A549 (cell line): ENCODE data around the gene HTT-AS. TPM values are rescaled to one million over a fixed set of nuclear protein-coding genes. Genes with fewer than 3 reads are reported as not detected.

Experiments
- ATAC-seq, 2 experiments: fragments of 200-7000 bp in 1 of 2; fragments of >200 bp in 1 of 2; cut with Nextera tagmentation in 1 of 2; cut with Tn5 transposase in 1 of 2; 3 replicates each; pipeline versions ENCODE4 v1.8.0 to v1.9.1; 2018 to 2020; ENCODE audit warnings: mild to moderate bottlenecking in 1 of 2, moderate library complexity in 1 of 2
- CTCF ChIA-PET: fragments of 300-600 bp; sonication (Branson Sonifier 250); formaldehyde crosslinking; extraction: SDS; loops from one replicate; lab custom pipeline; 2021; ENCODE audit warnings: antibody characterized with exemption, inconsistent platforms; lab: Yijun Ruan, JAX
- POLR2A ChIA-PET: fragments of 350-600 bp; formaldehyde crosslinking; extraction: SDS; loops from one replicate; lab custom pipeline; 2021; ENCODE audit warnings: antibody characterized with exemption, inconsistent platforms; lab: Yijun Ruan, JAX
- DNase-seq, 2 experiments: peaks; one replicate each; pipeline versions ENCODE4 v3.0.0 to v3.0.0-alpha.2; 2011 to 2016; ENCODE audit warnings: low read depth in 1 of 2, low spot score in 1 of 2
- FAIRE-seq: peaks from 2 replicates; lab custom pipeline; 2011; peaks lifted over from hg19 to GRCh38; lab: Jason Lieb, UNC
- H3K27ac ChIP-seq, 2 experiments: fragments of >200 bp; sonication (Bioruptor Twin); formaldehyde crosslinking; 3 replicates each; pipeline ENCODE4 v1.5.1; 2016 to 2017
- H3K4me1 ChIP-seq: fragments of >200 bp; sonication (Bioruptor Twin); formaldehyde crosslinking; 3 replicates; pipeline ENCODE4 v1.6.1; 2016
- H3K4me2 ChIP-seq: fragments of >200 bp; sonication (Bioruptor Twin); formaldehyde crosslinking; 3 replicates; pipeline ENCODE4 v1.6.1; 2016
- H3K4me3 ChIP-seq: fragments of >200 bp; sonication (Bioruptor Twin); formaldehyde crosslinking; 3 replicates; pipeline ENCODE4 v1.5.1; 2016
- H3K9me3 ChIP-seq: fragments of >200 bp; sonication (Bioruptor Twin); formaldehyde crosslinking; 3 replicates; pipeline ENCODE4 v1.6.1; 2016
- ATOH8 ChIP-seq: fragments of 250-450 bp; sonication (Bioruptor Pico); IDR thresholded peaks from 2 replicates; pipeline ENCODE4 v1.5.0; 2020; ENCODE audit warnings: low read depth, mild to moderate bottlenecking, moderate library complexity
- CBX8 ChIP-seq: fragments of 200-600 bp; sonication (generic); IDR thresholded peaks from 2 replicates; pipeline ENCODE4 v1.6.1; 2016
- CEBPB ChIP-seq, 2 experiments: fragments of >200 bp in 1 of 2; sonication (Bioruptor Twin) in 1 of 2; formaldehyde crosslinking in 1 of 2; IDR thresholded peaks; 2 replicates each; pipeline ENCODE4 v1.6.1; 2012 to 2016
- E2F6 ChIP-seq: IDR thresholded peaks from 2 replicates; pipeline ENCODE4 v1.6.1; 2012; ENCODE audit warnings: low read depth, borderline replicate concordance
- FOSL2 ChIP-seq, 2 experiments: fragments of 450-650 bp in 1 of 2; fragments of >200 bp in 1 of 2; sonication (Bioruptor Twin) in 1 of 2; formaldehyde crosslinking; IDR thresholded peaks; 2 replicates each; pipeline versions ENCODE4 v1.5.0 to v1.6.1; 2016 to 2020; ENCODE audit warnings: mild to moderate bottlenecking in 1 of 2, moderate library complexity in 1 of 2
- JUNB ChIP-seq: fragments of >200 bp; sonication (Bioruptor Twin); formaldehyde crosslinking; IDR thresholded peaks from 2 replicates; pipeline ENCODE4 v1.6.1; 2016
- KDM5A ChIP-seq: fragments of 200-600 bp; sonication (generic); IDR thresholded peaks from 2 replicates; pipeline ENCODE4 v1.6.1; 2016; ENCODE audit warnings: antibody characterized with exemption, mild to moderate bottlenecking
- MAZ ChIP-seq: fragments of 150-350 bp; IDR thresholded peaks from 2 replicates; pipeline ENCODE4 v1.6.1; 2014; ENCODE audit warnings: antibody characterized with exemption, low read depth, low read length, borderline replicate concordance
- NFE2L2 ChIP-seq: fragments of 150-350 bp; conservative IDR thresholded peaks from 2 replicates; pipeline ENCODE4 v1.6.1; 2014; ENCODE audit warnings: low read length
- PBX3 ChIP-seq: IDR thresholded peaks from 2 replicates; pipeline ENCODE4 v1.6.1; 2012
- PHF8 ChIP-seq: fragments of 200-600 bp; sonication (generic); IDR thresholded peaks from 2 replicates; pipeline ENCODE4 v1.6.1; 2016; ENCODE audit warnings: low read depth, mild to moderate bottlenecking, antibody characterized with exemption, moderate library complexity, borderline replicate concordance
- POLR2A ChIP-seq: IDR thresholded peaks from 2 replicates; pipeline ENCODE4 v1.6.1; 2012; ENCODE audit warnings: mild to moderate bottlenecking, low read length
- RARB ChIP-seq: fragments of 250-450 bp; sonication (Bioruptor Pico); IDR thresholded peaks from 2 replicates; pipeline ENCODE4 v1.8.0; 2021; ENCODE audit warnings: mild to moderate bottlenecking, moderate library complexity
- REST ChIP-seq: fragments of 200-600 bp; sonication (generic); IDR thresholded peaks from 2 replicates; pipeline ENCODE4 v1.6.1; 2016; ENCODE audit warnings: antibody characterized with exemption, mild to moderate bottlenecking, moderate library complexity
- RNF2 ChIP-seq: fragments of 200-600 bp; sonication (generic); IDR thresholded peaks from 2 replicates; pipeline ENCODE4 v1.6.1; 2016; ENCODE audit warnings: low read depth, mild to moderate bottlenecking, antibody characterized with exemption, moderate library complexity, borderline replicate concordance
- SREBF2 ChIP-seq: fragments of 450-650 bp; IDR thresholded peaks from 2 replicates; pipeline ENCODE4 v1.6.1; 2014; ENCODE audit warnings: mild to moderate bottlenecking, moderate library complexity
- ZNF302 ChIP-seq: fragments of 250-450 bp; sonication (Bioruptor Pico); IDR thresholded peaks from 2 replicates; pipeline ENCODE4 v1.9.0; 2021; ENCODE audit warnings: inconsistent platforms, mild to moderate bottlenecking, moderate library complexity
- WGBS: methylation state at CpG from one replicate; pipeline ENCODE4 v1.1.6; 2017; ENCODE audit errors: missing lambda C conversion rate; 5-methylcytosine and 5-hydroxymethylcytosine counted together
- polyA plus RNA-seq, 4 experiments: library from polyadenylated mRNA; depleted of rRNA in 3 of 4; stranded (reverse); fragments of >200 nt; fragmentation: RNase III in 1 of 4; extraction: RNeasy Plus Mini Kit Qiagen cat#74134 plus additional on column Dnase treatment in 1 of 4; gene quantifications; 2 replicates in 3 of 4; 3 replicates in 1 of 4; pipeline ENCODE4 v1.2.3, GENCODE V29; 2011 to 2017

The HTT-AS gene
- polyA plus RNA-seq, 2 of the 4 experiments (the other 2 are of a cell fraction): not detected

GRCh38 chr4:3073158-3074077 lies 920 bp downstream of the HTT-AS start:
- Histone ChIP-seq H3K4me2 (peak overlapping the region; percentile 100), H3K4me3 (peak overlapping the region; percentile 83), H3K27ac (peak overlapping the region; percentile 91 to 94), H3K4me1 (peaks cover 14% of the 10 kb centered on the region; the same call in 2 of the 3 replicates)
- WGBS: 50% methylated on average over 2 of the region's 54 CpGs
- FAIRE-seq: no peak
- ChIA-PET CTCF (no interaction called here), POLR2A (no interaction called here)
- peak; percentile 67; the same call in 1 of the 2 replicates for TF ChIP-seq PHF8
- peak; percentile 57 for TF ChIP-seq POLR2A
- TF ChIP-seq JUNB: no peak
- TF ChIP-seq, all 56 proteins: peak for 2
- ATAC-seq (peak; percentile 63 to 86), DNase-seq (no peak)
- H3K9me3 ChIP-seq: no peaks in the 10 kb centered on the region

- no peak for ATAC-seq
- ChIA-PET CTCF (no interaction called here), POLR2A (no interaction called here)
- no peak for DNase-seq
- no peak for TF ChIP-seq CBX8
- TF ChIP-seq RNF2: no peak
- no peak for TF ChIP-seq SREBF2
- TF ChIP-seq E2F6: no peak
- TF ChIP-seq CEBPB (IDR thresholded peaks at IDR 0.05): no peak
- no peak for TF ChIP-seq PHF8
- no peak for TF ChIP-seq MAZ
- no peak for TF ChIP-seq RARB
- no peak for TF ChIP-seq PBX3
- TF ChIP-seq FOSL2 (IDR thresholded peaks at IDR 0.05): no peak
- no peak for TF ChIP-seq FOSL2 (CRISPR knock-in tag; IDR thresholded peaks at IDR 0.05)
- no peak for TF ChIP-seq NFE2L2
- no peak for TF ChIP-seq KDM5A
- TF ChIP-seq ZNF302 (CRISPR knock-in tag): no peak
- no peak for TF ChIP-seq REST
- no peak for TF ChIP-seq ATOH8 (CRISPR knock-in tag)
- Histone ChIP-seq H3K4me3 (no peak overlapping the region), H3K27ac (no peak overlapping the region), H3K9me3 (no peaks in the 10 kb centered on the region), H3K4me1 (peaks cover 14% of the 10 kb centered on the region; the same call in 2 of the 3 replicates), H3K4me2 (no peak overlapping the region)
- 74% methylated on average over 7 of the region's 7 CpGs for WGBS
- FAIRE-seq: no peak
Measured at GRCh38 chr4:3071811-3072210, 2.5 kb downstream of the HTT-AS start.
